Tibial nerve (tissue), 4 donors: ENCODE data around the gene S1PR3. TPM values are rescaled to one million over a fixed set of nuclear protein-coding genes. Genes with fewer than 3 reads are reported as not detected.

Experiments
- DNase-seq, 2 donors: peaks; one replicate each; pipeline ENCODE4 v3.0.0-alpha.2; 2019; ENCODE audit warnings: low spot score in 2 of 2
- H3K27ac ChIP-seq, 4 donors: fragments of 200-600 bp; sonication (generic) in 3 of 4; one replicate each; pipeline ENCODE4 v1.5.1; 2017 to 2019; ENCODE audit warnings: mild to moderate bottlenecking in 1 of 4
- H3K27me3 ChIP-seq, 2 donors: fragments of 200-600 bp; sonication (generic) in 1 of 2; one replicate each; pipeline versions ENCODE4 v1.5.1 to v1.6.0; 2017 to 2019
- H3K36me3 ChIP-seq, 3 donors: fragments of 200-600 bp; sonication (generic); one replicate each; pipeline ENCODE4 v1.5.1; 2018 to 2019
- H3K4me1 ChIP-seq, 4 donors: fragments of 200-600 bp; sonication (generic) in 3 of 4; one replicate each; pipeline ENCODE4 v1.5.1; 2017 to 2019
- H3K4me3 ChIP-seq, 4 donors: fragments of 200-600 bp; sonication (generic) in 3 of 4; one replicate each; pipeline ENCODE4 v1.5.1; 2017 to 2019; ENCODE audit warnings: mild to moderate bottlenecking in 1 of 4, moderate library complexity in 1 of 4
- H3K9me3 ChIP-seq, 4 donors: fragments of 200-600 bp; sonication (generic) in 3 of 4; one replicate each; pipeline ENCODE4 v1.5.1; 2017 to 2019
- CTCF ChIP-seq, 5 experiments: fragments of 200-600 bp in 3 of 5; fragments of 450-650 bp in 2 of 5; sonication (generic) in 3 of 5; IDR thresholded peaks; one replicate each; pipeline ENCODE4 v1.5.1; 2016 to 2019; ENCODE audit warnings: antibody characterized with exemption in 5 of 5, mild to moderate bottlenecking in 3 of 5, moderate library complexity in 2 of 5
- EP300 ChIP-seq, 2 donors: sonication (generic); formaldehyde crosslinking; IDR thresholded peaks; one replicate each; pipeline ENCODE4 v1.6.1; 2017; ENCODE audit warnings: antibody characterized with exemption in 2 of 2, mild to moderate bottlenecking in 1 of 2
- POLR2A ChIP-seq, 2 donors: fragments of 450-650 bp; IDR thresholded peaks; one replicate each; pipeline ENCODE4 v1.6.1; 2017; ENCODE audit warnings: antibody characterized with exemption in 2 of 2, mild to moderate bottlenecking in 2 of 2, moderate library complexity in 2 of 2
- WGBS, 2 donors: methylation state at CpG; one replicate each; pipeline ENCODE4 v1.1.5; 2018; 5-methylcytosine and 5-hydroxymethylcytosine counted together
- total RNA-seq, 4 donors: library from RNA; depleted of rRNA; stranded (reverse); fragments of >200 nt; gene quantifications; one replicate each; pipeline ENCODE4 v1.1.0, GENCODE V29; 2016

The S1PR3 gene
- total RNA-seq, 4 donors from 2014 or later: 13.0 to 25.8 (median 14.5) TPM

DNA sequence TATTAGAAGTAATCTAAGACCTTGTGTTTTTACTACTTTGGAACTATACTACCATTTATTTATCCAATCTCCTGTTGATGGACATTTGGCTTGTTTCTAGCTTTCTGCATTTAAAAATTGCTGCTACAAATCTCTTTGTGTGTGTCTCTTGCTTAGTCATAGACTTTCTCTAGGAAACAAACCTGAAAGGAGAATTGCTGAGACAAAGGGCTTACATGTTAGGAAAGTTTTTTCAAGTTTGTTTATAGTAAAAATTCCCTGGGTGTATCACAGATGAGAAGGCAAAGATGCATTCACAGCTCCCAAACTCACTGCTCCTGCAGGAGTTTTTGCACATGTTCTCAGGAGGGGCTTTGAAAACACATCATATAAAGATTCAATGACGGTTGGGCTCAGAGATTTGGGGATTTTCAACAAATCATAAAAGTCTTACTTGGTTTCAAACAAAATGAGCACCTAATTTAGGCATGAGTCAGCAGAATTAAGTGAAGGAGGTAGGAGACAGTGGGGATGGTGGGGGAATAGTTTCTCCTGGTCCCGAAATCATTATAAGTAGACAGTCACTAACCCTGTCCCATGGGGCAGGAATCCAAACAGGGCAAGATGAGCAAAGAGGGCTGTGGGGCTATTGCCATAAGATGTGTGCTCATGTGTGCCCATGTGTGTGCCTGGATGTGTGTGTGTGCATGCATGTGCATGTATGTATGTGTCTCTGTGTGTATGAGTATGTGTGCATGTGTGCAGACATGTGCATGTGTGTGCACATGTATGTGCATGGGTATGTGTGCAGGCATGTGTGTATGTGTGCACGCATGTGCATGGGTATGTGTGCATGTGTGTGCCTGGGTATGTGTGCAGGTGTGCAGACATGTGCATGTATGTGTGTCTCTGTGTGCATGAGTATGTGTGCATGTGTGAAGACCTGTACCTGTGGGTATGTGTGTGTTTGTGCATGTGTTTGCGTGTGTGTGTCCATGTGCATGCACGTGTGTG lies 43.4 kb upstream of the S1PR3 start:
- no peak overlapping the region for H3K27ac ChIP-seq
- WGBS, 2 donors: 66 to 68% methylated on average over 5 of the region's 5 CpGs

GRCh38 chr9:88949425-88949824 lies 41.8 kb upstream of the S1PR3 start:
- Histone ChIP-seq H3K36me3 (no peaks in the 10 kb centered on the region), H3K27me3 (no peaks in the 10 kb centered on the region), H3K9me3 (no peaks in the 10 kb centered on the region), H3K4me3 (no peak overlapping the region), H3K27ac (peak overlapping the region in 1 of 4 donors; percentile 11), H3K4me1 (peaks cover 0 to 41% (median 18%) of the 10 kb centered on the region in 4 donors)
- 8 to 20% methylated on average over 9 of the region's 9 CpGs for WGBS, 2 donors
- DNase-seq: no peak
- TF ChIP-seq CTCF (IDR thresholded peaks at IDR 0.05) (no peak), EP300 (IDR thresholded peaks at IDR 0.05) (no peak), POLR2A (IDR thresholded peaks at IDR 0.05) (no peak)

More for the DNA sequence above, 43.4 kb upstream of the S1PR3 start:
- no peaks in the 10 kb centered on the region for H3K27me3 ChIP-seq
- H3K9me3 ChIP-seq: no peaks in the 10 kb centered on the region
- no peak overlapping the region for H3K4me3 ChIP-seq
- H3K36me3 ChIP-seq: no peaks in the 10 kb centered on the region
- TF ChIP-seq POLR2A (IDR thresholded peaks at IDR 0.05) (no peak), EP300 (IDR thresholded peaks at IDR 0.05) (no peak), CTCF (IDR thresholded peaks at IDR 0.05) (no peak)
- no peak for DNase-seq
- peaks cover 0 to 28% (median 16%) of the 10 kb centered on the region in 4 donors for H3K4me1 ChIP-seq

GRCh38 chr9:88949961-88950340 lies 41.3 kb upstream of the S1PR3 start:
- no peaks in the 10 kb centered on the region for H3K27me3 ChIP-seq
- H3K4me3 ChIP-seq: no peak overlapping the region
- TF ChIP-seq CTCF (IDR thresholded peaks at IDR 0.05) (no peak), POLR2A (IDR thresholded peaks at IDR 0.05) (no peak), EP300 (IDR thresholded peaks at IDR 0.05) (no peak)
- H3K4me1 ChIP-seq: peaks cover 0 to 41% (median 18%) of the 10 kb centered on the region in 4 donors
- H3K36me3 ChIP-seq: no peaks in the 10 kb centered on the region
- H3K27ac ChIP-seq: peak overlapping the region in 2 of 4 donors; percentile 42 to 73
- no peaks in the 10 kb centered on the region for H3K9me3 ChIP-seq
- DNase-seq: no peak
- WGBS, 2 donors: 29 to 38% methylated on average over 1 of the region's 1 CpG

- no peak for DNase-seq
- no peaks in the 10 kb centered on the region for H3K27me3 ChIP-seq
- H3K36me3 ChIP-seq: no peaks in the 10 kb centered on the region
- H3K27ac ChIP-seq: peak overlapping the region in 2 of 4 donors; percentile 42 to 73
- 39 to 42% methylated on average over 10 of the region's 10 CpGs for WGBS, 2 donors
- H3K9me3 ChIP-seq: no peaks in the 10 kb centered on the region
- TF ChIP-seq EP300 (IDR thresholded peaks at IDR 0.05) (peak in 1 of 2 donors; percentile 40), CTCF (IDR thresholded peaks at IDR 0.05) (no peak)
- no peak overlapping the region for H3K4me3 ChIP-seq
- H3K4me1 ChIP-seq: peaks cover 0 to 41% (median 18%) of the 10 kb centered on the region in 4 donors
Measured at GRCh38 chr9:88950341-88951154, 40.7 kb upstream of the S1PR3 start.
